Spleen (tissue), 7 donors: ENCODE measurements around the gene CTTN.

Source experiments
- POLR2A ChIP-seq, 3 donors: fragments of 450-650 bp; IDR thresholded peaks; one replicate each; pipeline ENCODE4 v1.5.1; 2017; ENCODE audit warnings: antibody characterized with exemption in 3 of 3, mild to moderate bottlenecking in 1 of 3
- TF ChIP-seq, protein P1 (sequence below), 11 experiments: fragments of 200-600 bp in 7 of 11; fragments of 450-650 bp in 4 of 11; sonication (generic) in 4 of 11; IDR thresholded peaks in 8 of 11; conservative IDR thresholded peaks in 3 of 11; 1 replicate in 7 of 11; 2 replicates in 4 of 11; pipeline versions ENCODE4 v1.4.0 to v1.8.0; 2016 to 2021; ENCODE audit warnings: antibody characterized with exemption in 11 of 11, inconsistent platforms in 4 of 11, mild to moderate bottlenecking in 1 of 11
- donor health status: DM: no; HTN: no; CAD: no; lungs with moderate emphysema.
- donor health status: DM: no; HTN: no; CAD: no.
- donor health status: DM: no; HTN: no; CAD: no.

DNA sequence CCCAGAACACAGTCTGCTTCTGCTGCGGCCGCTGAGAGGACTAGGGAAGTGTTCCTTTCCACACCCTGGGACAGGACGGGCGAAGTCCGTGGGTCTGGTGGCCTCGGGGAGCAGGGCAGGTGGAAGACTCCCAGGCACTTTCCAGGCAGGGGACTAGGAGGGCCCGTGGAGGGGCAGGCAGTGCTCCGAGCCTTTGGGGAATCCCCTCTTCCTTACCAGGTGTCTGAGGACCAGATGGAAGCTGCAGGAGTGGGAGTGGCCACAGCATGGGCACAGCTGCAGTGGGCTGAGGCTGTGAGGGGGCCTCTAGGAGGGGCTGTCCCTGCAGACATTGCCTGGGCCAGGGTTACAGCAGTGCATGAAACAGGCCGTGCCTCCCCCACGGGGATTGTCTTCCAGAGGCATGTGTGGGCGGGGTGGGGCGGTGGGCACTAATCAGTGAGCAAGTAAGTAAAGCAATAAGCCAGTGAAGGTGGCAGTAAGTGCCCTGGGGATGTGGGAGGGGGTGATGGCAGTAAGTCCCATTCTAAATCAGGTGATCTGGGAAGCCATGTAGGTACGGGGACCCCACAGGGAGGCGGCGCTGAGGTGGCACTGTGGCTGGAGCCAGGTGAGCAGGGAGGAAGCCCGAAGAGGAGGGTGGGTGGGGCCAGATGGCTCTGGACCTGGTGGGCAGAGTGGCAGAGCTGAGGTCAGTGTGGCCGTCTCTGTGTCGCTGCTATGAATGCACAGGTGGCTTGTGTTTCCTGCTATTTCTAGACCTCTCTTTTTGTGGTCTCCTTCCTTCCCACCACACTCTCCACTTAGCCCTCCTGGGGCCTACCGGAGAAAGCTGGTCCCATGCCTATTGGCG, 66.4 kb downstream of the CTTN start:
- TF ChIP-seq POLR2A (IDR thresholded peaks at IDR 0.05) = no peak
- TF ChIP-seq, protein P1, sequence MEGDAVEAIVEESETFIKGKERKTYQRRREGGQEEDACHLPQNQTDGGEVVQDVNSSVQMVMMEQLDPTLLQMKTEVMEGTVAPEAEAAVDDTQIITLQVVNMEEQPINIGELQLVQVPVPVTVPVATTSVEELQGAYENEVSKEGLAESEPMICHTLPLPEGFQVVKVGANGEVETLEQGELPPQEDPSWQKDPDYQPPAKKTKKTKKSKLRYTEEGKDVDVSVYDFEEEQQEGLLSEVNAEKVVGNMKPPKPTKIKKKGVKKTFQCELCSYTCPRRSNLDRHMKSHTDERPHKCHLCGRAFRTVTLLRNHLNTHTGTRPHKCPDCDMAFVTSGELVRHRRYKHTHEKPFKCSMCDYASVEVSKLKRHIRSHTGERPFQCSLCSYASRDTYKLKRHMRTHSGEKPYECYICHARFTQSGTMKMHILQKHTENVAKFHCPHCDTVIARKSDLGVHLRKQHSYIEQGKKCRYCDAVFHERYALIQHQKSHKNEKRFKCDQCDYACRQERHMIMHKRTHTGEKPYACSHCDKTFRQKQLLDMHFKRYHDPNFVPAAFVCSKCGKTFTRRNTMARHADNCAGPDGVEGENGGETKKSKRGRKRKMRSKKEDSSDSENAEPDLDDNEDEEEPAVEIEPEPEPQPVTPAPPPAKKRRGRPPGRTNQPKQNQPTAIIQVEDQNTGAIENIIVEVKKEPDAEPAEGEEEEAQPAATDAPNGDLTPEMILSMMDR (IDR thresholded peaks at IDR 0.05 in 8 of 11, conservative IDR thresholded peaks at IDR 0.05 in 3 of 11) = no peak
